NCI-H82 treated with DMSO at 0.1 percent for 48 hours (cell line): Measurements from ENCODE around the gene CEP44.
"Not testable (repeated sequence)": the region's sequence is repeated elsewhere in the genome, so short reads cannot be mapped to it uniquely, and the experiment has no call there.

Experiments
- DNase-seq: peaks from one replicate; lab custom pipeline; 2025; ENCODE audit not compliant: unreplicated experiment; lab: John Stamatoyannopoulos, UW

The CEP44 gene

GRCh38 chr4:174278467-174278866 is 5.2 kb upstream of the CEP44 start:
- no peak for DNase-seq

GRCh38 chr4:174279433-174280155 is 4.1 kb upstream of the CEP44 start:
- DNase-seq: no peak

GRCh38 chr4:174281182-174281737 is 2.5 kb upstream of the CEP44 start:
- no peak for DNase-seq

DNA sequence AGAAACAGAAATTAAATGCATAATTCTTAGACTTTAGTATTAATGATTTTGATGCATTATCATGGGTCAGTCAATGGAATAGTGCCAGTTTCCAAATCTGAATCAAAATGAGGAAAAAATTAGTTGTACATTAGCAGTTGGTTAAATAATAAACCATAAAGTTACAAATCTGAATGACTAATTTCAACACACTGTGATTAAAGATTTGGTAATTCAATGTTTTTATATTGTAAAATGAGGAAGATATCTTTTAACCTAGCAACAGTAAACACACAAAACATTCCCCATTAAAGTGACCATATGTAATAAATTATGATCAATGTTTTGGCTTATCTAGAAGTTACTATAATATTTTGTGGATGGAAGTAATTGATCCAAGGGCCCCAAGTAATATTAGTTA is 1.8 kb upstream of the CEP44 start:
- no peak for DNase-seq

DNA sequence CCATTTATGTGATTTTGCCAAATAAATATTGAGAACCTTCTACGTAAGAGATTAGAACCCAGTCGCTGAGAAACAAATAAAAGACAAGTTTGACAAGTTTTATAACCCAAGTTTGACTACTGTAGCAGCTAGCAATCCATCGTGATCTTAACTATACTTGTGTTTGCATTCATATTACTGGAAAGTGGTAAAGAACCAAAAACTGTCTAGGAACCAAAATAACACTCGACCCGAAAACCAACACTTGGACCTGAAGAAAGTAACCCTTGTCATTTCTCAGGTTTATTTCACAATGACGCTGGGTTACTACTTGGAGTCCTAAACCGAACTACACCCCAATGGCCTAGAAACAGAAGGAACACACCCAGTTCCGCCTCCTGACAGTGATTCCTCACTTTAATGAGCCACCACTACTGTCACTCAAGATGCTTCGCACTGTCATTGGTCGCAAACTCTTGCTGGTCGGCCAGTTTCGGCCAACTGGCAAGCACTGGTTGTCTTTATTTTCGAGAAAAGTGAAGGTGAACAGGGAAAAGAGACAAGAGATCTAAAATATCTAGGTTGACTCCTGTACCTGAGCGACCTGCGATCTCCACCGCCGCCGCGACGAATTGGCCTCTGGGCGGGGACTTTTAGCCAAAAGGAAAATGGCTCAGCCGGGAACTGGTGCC is 740 bp upstream of the CEP44 start:
- peak; percentile 63 for DNase-seq

GRCh38 chr4:174284487-174284886 is 776 bp downstream of the CEP44 start:
- no peak for DNase-seq

- no peak for DNase-seq
Measured at GRCh38 chr4:174286870-174287269, 3.2 kb downstream of the CEP44 start.

DNA sequence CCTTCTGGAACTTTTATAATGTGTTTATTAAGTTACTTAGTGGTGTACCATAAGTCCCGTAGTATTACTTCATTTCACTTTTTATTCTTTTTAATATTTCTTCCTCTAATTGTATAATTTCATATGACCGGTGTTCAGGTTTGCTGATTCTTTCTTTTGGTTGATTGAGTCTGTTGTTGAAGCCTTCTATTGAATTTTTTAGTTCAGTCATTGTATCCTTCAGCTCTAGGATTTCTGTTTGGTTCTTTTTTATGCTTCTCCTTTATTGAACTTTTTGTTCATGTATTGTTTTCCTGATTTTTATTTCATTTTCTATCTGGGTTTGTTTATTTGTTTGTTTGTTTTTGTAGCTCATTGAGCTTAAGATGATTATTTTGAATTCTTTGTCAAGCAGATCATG is 8.8 kb downstream of the CEP44 start:
- DNase-seq: no peak

DNA sequence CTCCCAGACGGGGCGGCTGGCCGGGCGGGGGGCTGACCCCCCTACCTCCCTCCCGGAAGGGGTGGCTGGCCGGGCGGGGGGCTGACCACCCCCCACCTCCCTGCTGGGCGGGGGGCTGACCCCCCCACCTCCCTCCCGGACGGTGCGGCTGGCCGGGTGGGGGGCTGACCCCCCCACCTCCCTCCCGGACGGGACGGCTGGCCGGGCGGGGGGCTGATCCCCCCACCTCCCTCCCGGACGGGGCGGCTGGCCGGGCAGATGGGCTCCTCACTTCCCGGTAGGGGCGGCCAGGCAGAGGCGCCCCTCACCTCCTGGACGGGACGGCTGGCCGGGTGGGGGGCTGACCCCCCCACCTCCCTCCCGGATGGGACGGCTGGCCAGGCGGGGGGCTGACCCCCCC is 10.9 kb downstream of the CEP44 start:
- DNase-seq: not testable (repeated sequence)

- DNase-seq: not testable (repeated sequence)
Measured at GRCh38 chr4:174295142-174295541, 11.4 kb downstream of the CEP44 start.

DNA sequence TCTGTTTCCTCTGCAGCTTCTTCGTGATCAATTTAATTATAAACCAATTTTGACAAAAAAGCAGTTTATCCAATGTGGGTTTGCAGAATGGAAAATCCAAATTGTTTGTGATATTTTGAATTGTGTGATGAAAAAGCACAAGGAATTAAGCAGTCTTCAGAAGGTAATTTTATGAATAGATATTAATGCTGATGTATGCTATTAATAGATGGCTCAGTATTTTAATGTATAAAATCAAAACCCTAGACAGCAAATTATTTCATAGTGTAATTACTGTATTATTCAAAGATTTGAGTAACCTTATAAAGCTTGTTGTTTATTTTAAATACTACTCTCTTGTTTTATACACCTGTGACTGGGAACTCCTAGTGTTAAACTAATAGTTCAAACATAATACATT is 20.0 kb downstream of the CEP44 start:
- no peak for DNase-seq

GRCh38 chr4:174304664-174305063 is 21.0 kb downstream of the CEP44 start:
- DNase-seq: no peak

DNA sequence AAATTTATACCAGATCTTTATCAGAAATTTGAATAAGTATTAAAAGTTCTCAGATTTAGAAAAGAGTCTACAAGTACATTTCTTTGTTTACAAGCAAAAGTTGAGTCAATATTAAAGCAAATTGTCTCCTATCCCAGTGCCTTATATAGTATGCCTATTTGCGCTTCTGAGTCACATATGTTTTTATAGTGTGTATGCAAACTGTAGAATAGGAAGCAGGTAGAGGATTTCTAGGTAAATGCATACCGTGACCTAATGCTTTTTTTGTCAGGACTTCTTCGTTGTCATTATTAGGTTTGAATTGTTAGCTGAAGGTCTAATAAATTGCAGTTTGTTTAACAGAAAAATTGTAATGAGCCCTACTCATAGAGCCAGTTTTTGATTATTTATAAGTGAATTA is 22.2 kb downstream of the CEP44 start:
- no peak for DNase-seq

DNA sequence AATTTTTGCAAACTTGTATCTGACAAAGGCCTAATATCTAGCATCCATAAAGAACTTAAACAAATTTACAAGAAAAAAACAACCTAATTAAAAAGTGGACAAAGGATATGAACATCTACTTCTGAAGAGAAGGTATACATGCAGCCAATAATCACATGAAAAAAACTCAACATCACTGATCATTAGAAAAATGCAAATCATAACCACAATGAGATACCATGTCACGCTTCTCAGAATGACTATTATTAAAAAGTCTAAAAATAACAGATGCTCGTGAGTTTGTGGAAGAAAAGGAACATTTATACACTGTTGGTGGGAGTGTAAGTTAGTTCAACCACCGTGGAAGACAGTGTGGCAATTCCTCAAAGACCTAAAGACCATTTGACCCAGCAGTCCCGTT is 24.0 kb downstream of the CEP44 start:
- no peak for DNase-seq

DNA sequence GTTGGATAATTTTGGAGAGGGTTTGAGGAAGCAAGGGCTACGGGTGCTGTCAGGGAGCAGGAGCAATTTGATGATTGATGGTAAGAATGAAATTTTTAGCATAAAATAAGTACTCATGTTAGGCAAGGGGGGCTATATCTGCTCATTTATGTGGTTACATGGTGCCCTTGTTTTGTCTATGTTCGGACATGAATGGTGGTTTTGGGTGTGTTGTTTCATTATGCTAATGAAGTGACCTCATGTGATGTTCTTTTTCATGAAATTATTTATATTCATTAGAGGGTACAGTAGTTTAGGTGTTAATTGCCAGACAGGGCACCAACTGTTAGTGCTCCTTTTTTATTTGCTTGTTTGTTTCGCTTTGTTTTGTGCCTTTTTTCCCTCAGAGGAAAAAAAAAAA is 29.3 kb downstream of the CEP44 start:
- DNase-seq: no peak

GRCh38 chr4:174314274-174314673 is 30.6 kb downstream of the CEP44 start:
- no peak for DNase-seq

- peak; percentile 36 for DNase-seq
Measured at GRCh38 chr4:174314770-174315169, 31.1 kb downstream of the CEP44 start.

GRCh38 chr4:174316546-174316945 is 32.8 kb downstream of the CEP44 start:
- DNase-seq: no peak

DNA sequence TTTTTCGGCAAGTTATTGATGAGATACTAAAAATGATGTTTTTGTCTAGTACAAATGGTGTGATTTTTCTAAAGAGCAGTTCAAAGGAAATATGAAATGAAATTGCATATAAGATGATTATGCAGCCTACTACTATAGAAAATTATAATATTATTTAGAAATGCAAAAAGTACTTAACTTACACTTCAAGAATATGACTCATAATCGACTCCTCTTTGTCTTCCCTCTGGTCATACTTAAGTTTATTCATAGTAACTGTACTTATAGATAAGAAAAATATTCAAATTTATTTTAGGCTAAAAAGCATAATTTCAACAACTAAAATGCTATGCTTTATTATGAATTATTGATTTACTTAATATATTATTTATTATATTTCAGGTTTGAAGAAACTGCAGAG is 33.2 kb downstream of the CEP44 start:
- no peak for DNase-seq

DNA sequence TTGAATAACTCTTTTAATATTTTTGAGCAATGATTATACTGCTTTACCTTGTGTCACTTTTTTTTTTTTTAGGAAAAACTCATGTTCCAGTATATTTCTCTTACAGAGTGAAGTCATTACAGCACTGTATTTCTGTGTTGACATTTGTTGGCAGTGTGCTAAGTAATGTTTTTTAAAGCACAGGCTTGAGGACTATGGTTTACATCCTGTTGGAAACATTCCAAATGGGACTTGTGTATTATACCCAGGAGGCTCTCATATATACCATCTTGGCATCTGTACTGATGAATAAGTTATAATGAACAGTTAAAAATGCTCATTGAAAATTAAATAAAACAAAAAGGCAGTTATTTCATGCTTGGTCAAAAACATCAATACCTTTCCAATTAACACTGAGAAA is 33.8 kb downstream of the CEP44 start:
- no peak for DNase-seq

DNA sequence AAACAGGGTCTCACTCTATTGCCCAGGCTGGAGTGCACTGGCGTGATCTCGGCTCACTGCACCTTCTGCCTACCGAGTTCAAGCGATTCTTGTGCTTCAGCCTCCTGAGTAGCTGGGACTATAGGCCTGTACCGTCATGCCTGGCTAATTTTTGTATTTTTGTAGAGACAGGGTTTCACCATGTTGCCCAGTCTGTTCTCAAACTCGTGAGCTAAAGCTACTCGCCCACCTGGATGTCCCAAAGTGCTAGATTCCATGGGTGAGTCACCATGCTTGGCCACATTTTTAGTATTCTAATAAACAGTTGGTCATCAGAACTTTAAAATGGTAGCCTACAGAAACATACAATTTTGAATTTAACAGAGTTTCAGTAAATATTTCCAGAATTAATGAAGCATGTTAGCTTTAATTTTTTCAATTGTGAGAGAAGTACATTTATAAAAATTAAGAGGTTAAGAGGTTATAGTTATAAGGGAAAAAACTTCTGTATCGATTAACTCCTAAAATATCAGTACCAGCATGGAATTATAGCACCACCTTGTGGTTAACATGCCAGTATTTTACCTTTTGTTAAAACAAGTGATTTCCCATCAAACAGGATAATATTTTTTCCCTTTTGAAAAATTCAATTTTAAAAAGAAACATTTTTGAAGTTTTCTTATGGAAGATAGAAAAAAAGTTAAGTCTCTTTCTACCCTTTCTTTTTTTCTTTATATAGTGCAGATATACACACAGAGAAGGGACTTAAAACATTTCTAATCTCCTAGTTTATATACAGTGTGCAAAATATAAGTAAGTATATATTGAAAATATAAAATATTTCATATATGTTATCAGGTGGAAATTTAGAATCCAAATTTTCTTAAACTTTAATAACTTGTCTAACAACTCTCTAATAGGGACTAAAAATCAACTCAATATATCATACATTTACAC is 35.4 kb downstream of the CEP44 start:
- DNase-seq: no peak
